ENCODE data around the gene RTEL1. TPM values are rescaled to one million over a fixed set of nuclear protein-coding genes. Genes with fewer than 3 reads are reported as not detected.

RTEL1 gene
- total RNA-seq, 2 experiments from 2014 or later, result 25.5 to 27.6 TPM

- Histone ChIP-seq H3K9me3 (ENCODE audit: control insufficient read depth in 1 of 2, insufficient read depth in 1 of 2, low read length in 2 of 2) (no peaks in the 10 kb centered on the region), H3K4me1 (ENCODE audit: insufficient read depth, low read length) (peaks cover 60% of the 10 kb centered on the region), H3K27me3 (ENCODE audit: control insufficient read depth in 1 of 2, insufficient read depth in 2 of 2, low read length in 2 of 2) (no peaks in the 10 kb centered on the region), H3K4me3 (ENCODE audit: low read length) (no peak overlapping the region), H3K27ac (ENCODE audit: low read depth in 1 of 2, low read length in 2 of 2) (no peak overlapping the region), H3K36me3 (ENCODE audit: insufficient read depth, low read length) (peaks cover 34% of the 10 kb centered on the region)
- Mint-ChIP-seq H3K9me3 (no peaks in the 10 kb centered on the region), H3K27ac (peak overlapping the region; percentile 24), H3K27me3 (no peaks in the 10 kb centered on the region), H3K4me1 (ENCODE audit: low read depth) (peaks cover 9% of the 10 kb centered on the region), H3K4me3 (no peak overlapping the region), H3K36me3 (ENCODE audit: low read depth) (peaks cover 18% of the 10 kb centered on the region)
- POLR2A ChIA-PET, result no interaction called here
- ATAC-seq (ENCODE audit: poor library complexity), result no peak
- intact Hi-C loops (cut with DNase I, micrococcal nuclease), result loop anchor here in 1 of 2 experiments (10.0 kb wide), 1 partner anchor 274 kb away; the partner anchor contains the start of gene SAMD10
- peak in 1 of 14 experiments; percentile 1 for DNase-seq
- no peak for TF ChIP-seq CTCF (IDR thresholded peaks at IDR 0.05)
- CTCF ChIA-PET, result no interaction called here
Measured at GRCh38 chr20:63701051-63701328, 42.9 kb downstream of the RTEL1 start.

GRCh38 chr20:63701329-63702035 is 43.4 kb downstream of the RTEL1 start:
- no peaks in the 10 kb centered on the region for H3K27me3 ChIP-seq (ENCODE audit: control insufficient read depth in 1 of 2, insufficient read depth in 2 of 2, low read length in 2 of 2)
- no peaks in the 10 kb centered on the region for H3K9me3 ChIP-seq (ENCODE audit: control insufficient read depth in 1 of 2, insufficient read depth in 1 of 2, low read length in 2 of 2)
- Mint-ChIP-seq H3K27ac (peak overlapping the region; percentile 24), H3K4me1 (ENCODE audit: low read depth) (peaks cover 6% of the 10 kb centered on the region), H3K27me3 (no peaks in the 10 kb centered on the region), H3K4me3 (no peak overlapping the region), H3K36me3 (ENCODE audit: low read depth) (peaks cover 18% of the 10 kb centered on the region), H3K9me3 (no peaks in the 10 kb centered on the region)
- POLR2A ChIA-PET, result no interaction called here
- no peak for ATAC-seq (ENCODE audit: poor library complexity)
- no peak for TF ChIP-seq CTCF (IDR thresholded peaks at IDR 0.05)
- H3K4me3 ChIP-seq (ENCODE audit: low read length), result no peak overlapping the region
- H3K4me1 ChIP-seq (ENCODE audit: insufficient read depth, low read length), result peaks cover 60% of the 10 kb centered on the region
- H3K36me3 ChIP-seq (ENCODE audit: insufficient read depth, low read length), result peaks cover 39% of the 10 kb centered on the region
- CTCF ChIA-PET, result no interaction called here
- H3K27ac ChIP-seq (ENCODE audit: low read depth in 1 of 2, low read length in 2 of 2), result peak overlapping the region in 1 of 2 donors; percentile 21
- intact Hi-C loops (cut with DNase I, micrococcal nuclease), result loop anchor here in 1 of 2 experiments (10.0 kb wide), 1 partner anchor 273 kb away; the partner anchor contains the start of gene SAMD10
- DNase-seq, result peak in 2 of 14 experiments; percentile 3 to 27

DNA sequence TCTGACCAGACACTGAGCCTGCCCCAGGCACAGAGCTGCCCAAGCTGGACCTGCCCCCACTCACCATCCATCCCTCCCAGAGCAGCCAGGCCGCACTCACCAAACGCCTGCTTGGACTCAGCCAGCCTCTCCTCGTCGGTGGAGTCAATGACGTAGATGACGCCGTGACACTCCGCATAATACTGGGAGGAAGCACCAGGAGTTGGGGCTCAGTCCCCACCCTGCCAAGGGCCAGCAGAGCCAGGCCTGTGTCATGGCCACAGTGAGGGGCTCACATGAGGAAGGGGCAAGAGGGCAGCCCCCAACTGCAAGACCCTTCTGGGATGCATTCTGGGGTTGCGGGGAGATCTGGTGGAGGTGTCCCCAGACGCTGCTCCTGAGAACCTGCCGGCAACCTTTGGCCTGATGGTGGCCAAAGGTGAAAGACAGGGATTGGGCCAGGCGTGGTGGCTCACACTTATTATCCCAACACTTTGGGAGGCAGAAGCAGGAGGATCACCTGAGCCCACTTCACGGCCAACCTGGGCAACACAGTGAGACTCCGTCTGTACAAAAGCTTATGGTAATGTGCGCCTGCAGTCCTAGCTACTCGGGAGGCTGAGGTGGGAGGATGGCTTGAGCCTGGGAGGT is 44.0 kb downstream of the RTEL1 start:
- CTCF ChIA-PET, result no interaction called here
- Mint-ChIP-seq H3K4me3 (no peak overlapping the region), H3K27me3 (no peaks in the 10 kb centered on the region), H3K27ac (peak overlapping the region; percentile 14), H3K36me3 (ENCODE audit: low read depth) (peaks cover 25% of the 10 kb centered on the region), H3K4me1 (ENCODE audit: low read depth) (peaks cover 13% of the 10 kb centered on the region), H3K9me3 (no peaks in the 10 kb centered on the region)
- POLR2A ChIA-PET, result no interaction called here
- no peaks in the 10 kb centered on the region for H3K9me3 ChIP-seq (ENCODE audit: control insufficient read depth in 1 of 2, insufficient read depth in 1 of 2, low read length in 2 of 2)
- H3K27me3 ChIP-seq (ENCODE audit: control insufficient read depth in 1 of 2, insufficient read depth in 2 of 2, low read length in 2 of 2), result no peaks in the 10 kb centered on the region
- peaks cover 60% of the 10 kb centered on the region for H3K4me1 ChIP-seq (ENCODE audit: insufficient read depth, low read length)
- H3K36me3 ChIP-seq (ENCODE audit: insufficient read depth, low read length), result peaks cover 41% of the 10 kb centered on the region
- intact Hi-C loops (cut with DNase I, micrococcal nuclease), result loop anchor here in 1 of 2 experiments (10.0 kb wide), 1 partner anchor 273 kb away; the partner anchor contains the start of gene SAMD10
- H3K27ac ChIP-seq (ENCODE audit: low read depth in 1 of 2, low read length in 2 of 2), result peak overlapping the region in 1 of 2 donors; percentile 21
- TF ChIP-seq CTCF (IDR thresholded peaks at IDR 0.05), result no peak
- ATAC-seq (ENCODE audit: poor library complexity) (no peak), DNase-seq (peak in 2 of 14 experiments; percentile 1 to 24)
- H3K4me3 ChIP-seq (ENCODE audit: low read length), result no peak overlapping the region

Data from CD4-positive, alpha-beta T cell (primary cell).